GM21447 (cell line): ENCODE results near the gene USB1.
A peak's percentile ranks its signal among the peaks of the same experiment; 100 is the strongest.

Source experiments
- ATAC-seq: cut with Tn5 transposase; IDR thresholded peaks from one replicate; pipeline ENCODE4 v1.9.1; 2021; ENCODE audit not compliant: unreplicated experiment

The USB1 gene

GRCh38 chr16:58000706-58001676 is at the start of gene USB1:
TSS of gene USB1 (plus strand) at chr16:58001407. CDS start at chr16:58001484, 77 bp downstream.
- ATAC-seq, result peak; percentile 82

GRCh38 chr16:57952909-57953308 is 48.3 kb upstream of the USB1 start:
- no peak for ATAC-seq

- no peak for ATAC-seq
Observed at GRCh38 chr16:57953857-57954256, 47.4 kb upstream of the USB1 start.

- ATAC-seq, result no peak
Observed at GRCh38 chr16:57955572-57956188, 45.5 kb upstream of the USB1 start.

GRCh38 chr16:57956270-57956808 is 44.9 kb upstream of the USB1 start:
- ATAC-seq, result no peak

GRCh38 chr16:57956924-57957672 is 44.1 kb upstream of the USB1 start:
- no peak for ATAC-seq

GRCh38 chr16:57957673-57958392 is 43.4 kb upstream of the USB1 start:
- ATAC-seq, result no peak

- no peak for ATAC-seq
Observed at GRCh38 chr16:57958544-57958943, 42.7 kb upstream of the USB1 start.

- ATAC-seq, result no peak
Observed at GRCh38 chr16:57959121-57959520, 42.1 kb upstream of the USB1 start.

GRCh38 chr16:57959804-57960203 is 41.4 kb upstream of the USB1 start:
- no peak for ATAC-seq

- ATAC-seq, result no peak
Observed at GRCh38 chr16:57960310-57960709, 40.9 kb upstream of the USB1 start.

- ATAC-seq, result no peak
Observed at GRCh38 chr16:57960826-57961472, 40.3 kb upstream of the USB1 start.

- no peak for ATAC-seq
Observed at GRCh38 chr16:57961538-57961937, 39.7 kb upstream of the USB1 start.

GRCh38 chr16:57962046-57962445 is 39.2 kb upstream of the USB1 start:
- ATAC-seq, result no peak

- ATAC-seq, result no peak
Observed at GRCh38 chr16:57962756-57963155, 38.5 kb upstream of the USB1 start.

- ATAC-seq, result no peak
Observed at GRCh38 chr16:57964157-57964700, 37.0 kb upstream of the USB1 start.

GRCh38 chr16:57966204-57966771 is 34.9 kb upstream of the USB1 start:
- no peak for ATAC-seq

GRCh38 chr16:57966986-57967385 is 34.2 kb upstream of the USB1 start:
- ATAC-seq, result no peak

- ATAC-seq, result no peak
Observed at GRCh38 chr16:57967916-57968315, 33.3 kb upstream of the USB1 start.
